IPS DF 6.9 (cell line): ENCODE data around the gene GRM4.

Source experiments
- DNase-seq: peaks from one replicate; pipeline ENCODE4 v3.0.0-alpha.2; 2013; ENCODE audit warnings: low read depth, low spot score
- H3K27ac ChIP-seq: one replicate; pipeline ENCODE4 v1.5.1; 2013; ENCODE audit warnings: low read length, control low read depth
- H3K27me3 ChIP-seq: 2 replicates; pipeline ENCODE4 v1.6.1; 2013; ENCODE audit warnings: mild to moderate bottlenecking, low read length; ENCODE audit not compliant: control insufficient read depth, insufficient read depth
- H3K36me3 ChIP-seq: 2 replicates; pipeline ENCODE4 v1.6.1; 2013; ENCODE audit warnings: low read length; ENCODE audit not compliant: control insufficient read depth, insufficient read depth
- H3K4me1 ChIP-seq: 2 replicates; pipeline ENCODE4 v1.6.1; 2013; ENCODE audit warnings: low read length; ENCODE audit not compliant: control insufficient read depth, insufficient read depth
- H3K4me3 ChIP-seq: 2 replicates; pipeline ENCODE4 v1.5.1; 2013; ENCODE audit warnings: mild to moderate bottlenecking, low read length
- H3K9me3 ChIP-seq: 2 replicates; pipeline ENCODE4 v1.6.1; 2013; ENCODE audit warnings: low read length, inconsistent platforms; ENCODE audit not compliant: control insufficient read depth, insufficient read depth
- WGBS: extraction: QIAGEN DNeasy Blood & Tissue Kit; methylation state at CpG from one replicate; pipeline ENCODE4 v1.1.7; 2013; ENCODE audit warnings: mixed read lengths, missing lambda C conversion rate; ENCODE audit not compliant: insufficient read length, insufficient coverage; 5-methylcytosine and 5-hydroxymethylcytosine counted together

GRM4 gene

GRCh38 chr6:34005901-34006531 lies 139.9 kb downstream of the GRM4 start:
- Histone ChIP-seq H3K27me3 (peaks cover 55% of the 10 kb centered on the region), H3K9me3 (no peaks in the 10 kb centered on the region), H3K4me3 (no peak overlapping the region), H3K36me3 (no peaks in the 10 kb centered on the region), H3K27ac (no peak overlapping the region), H3K4me1 (peaks cover 6% of the 10 kb centered on the region; the same call in 1 of the 2 replicates)
- no CpG with 5 or more reads among the region's 8 CpGs for WGBS
- DNase-seq: peak; percentile 67

- no CpG with 5 or more reads among the region's 1 CpG for WGBS
- Histone ChIP-seq H3K4me1 (peaks cover 6% of the 10 kb centered on the region; the same call in 1 of the 2 replicates), H3K4me3 (no peak overlapping the region), H3K27me3 (peaks cover 54% of the 10 kb centered on the region), H3K27ac (no peak overlapping the region), H3K36me3 (no peaks in the 10 kb centered on the region), H3K9me3 (no peaks in the 10 kb centered on the region)
- DNase-seq: no peak
These were observed 141.2 kb downstream of the GRM4 start for GRCh38 chr6:34004706-34005105.

- no peak for DNase-seq
- Histone ChIP-seq H3K9me3 (no peaks in the 10 kb centered on the region), H3K27ac (no peak overlapping the region), H3K4me3 (no peak overlapping the region), H3K4me1 (peaks cover 6% of the 10 kb centered on the region; the same call in 1 of the 2 replicates), H3K27me3 (peaks cover 47% of the 10 kb centered on the region), H3K36me3 (no peaks in the 10 kb centered on the region)
These were observed 141.9 kb downstream of the GRM4 start for GRCh38 chr6:34003962-34004361.

GRCh38 chr6:34001706-34002621 lies 143.9 kb downstream of the GRM4 start:
- H3K27ac ChIP-seq: no peak overlapping the region
- peaks cover 6% of the 10 kb centered on the region; the same call in 1 of the 2 replicates for H3K4me1 ChIP-seq
- peaks cover 28% of the 10 kb centered on the region for H3K27me3 ChIP-seq
- DNase-seq: no peak
- no peak overlapping the region for H3K4me3 ChIP-seq
- WGBS: no CpG with 5 or more reads among the region's 41 CpGs
- H3K36me3 ChIP-seq: no peaks in the 10 kb centered on the region
- no peaks in the 10 kb centered on the region for H3K9me3 ChIP-seq

- H3K27me3 ChIP-seq: peaks cover 19% of the 10 kb centered on the region
- H3K36me3 ChIP-seq: no peaks in the 10 kb centered on the region
- no CpG with 5 or more reads among the region's 5 CpGs for WGBS
- no peak for DNase-seq
- no peak overlapping the region; the same call in 1 of the 2 replicates for H3K4me3 ChIP-seq
- H3K4me1 ChIP-seq: no peaks in the 10 kb centered on the region
- H3K27ac ChIP-seq: no peak overlapping the region
- no peaks in the 10 kb centered on the region for H3K9me3 ChIP-seq
These were observed 145.6 kb downstream of the GRM4 start for GRCh38 chr6:34000281-34000680.

- Histone ChIP-seq H3K4me1 (no peaks in the 10 kb centered on the region), H3K27me3 (peaks cover 12% of the 10 kb centered on the region), H3K4me3 (no peak overlapping the region), H3K27ac (no peak overlapping the region), H3K36me3 (no peaks in the 10 kb centered on the region), H3K9me3 (no peaks in the 10 kb centered on the region)
- no CpG with 5 or more reads among the region's 4 CpGs for WGBS
- DNase-seq: no peak
These were observed 146.3 kb downstream of the GRM4 start for GRCh38 chr6:33999567-33999966.

GRCh38 chr6:33998660-33999059 lies 147.2 kb downstream of the GRM4 start:
- WGBS: no CpG with 5 or more reads among the region's 5 CpGs
- no peak overlapping the region for H3K27ac ChIP-seq
- no peaks in the 10 kb centered on the region for H3K36me3 ChIP-seq
- peaks cover 9% of the 10 kb centered on the region for H3K27me3 ChIP-seq
- H3K4me3 ChIP-seq: no peak overlapping the region
- no peaks in the 10 kb centered on the region for H3K4me1 ChIP-seq
- no peak for DNase-seq
- H3K9me3 ChIP-seq: no peaks in the 10 kb centered on the region

- Histone ChIP-seq H3K4me1 (no peaks in the 10 kb centered on the region), H3K4me3 (no peak overlapping the region)
These were observed 148.6 kb downstream of the GRM4 start for GRCh38 chr6:33997265-33997664.

GRCh38 chr6:33996120-33996475 lies 149.8 kb downstream of the GRM4 start:
- Histone ChIP-seq H3K27ac (no peak overlapping the region), H3K4me3 (no peak overlapping the region), H3K36me3 (no peaks in the 10 kb centered on the region), H3K27me3 (peaks cover 9% of the 10 kb centered on the region), H3K9me3 (no peaks in the 10 kb centered on the region), H3K4me1 (no peaks in the 10 kb centered on the region)
- no CpG with 5 or more reads among the region's 5 CpGs for WGBS
- no peak for DNase-seq

More at GRCh38 chr6:33997265-33997664, 148.6 kb downstream of the GRM4 start:
- Histone ChIP-seq H3K9me3 (no peaks in the 10 kb centered on the region), H3K27ac (no peak overlapping the region), H3K36me3 (no peaks in the 10 kb centered on the region), H3K27me3 (peaks cover 9% of the 10 kb centered on the region)
- WGBS: no CpG with 5 or more reads among the region's 1 CpG
- no peak for DNase-seq

GRCh38 chr6:33995309-33996119 lies 150.4 kb downstream of the GRM4 start:
- H3K27me3 ChIP-seq: peaks cover 6% of the 10 kb centered on the region
- no peak overlapping the region for H3K4me3 ChIP-seq
- no peaks in the 10 kb centered on the region for H3K4me1 ChIP-seq
- no peaks in the 10 kb centered on the region for H3K9me3 ChIP-seq
- no peaks in the 10 kb centered on the region for H3K36me3 ChIP-seq
- no peak for DNase-seq
- WGBS: no CpG with 5 or more reads among the region's 9 CpGs
- H3K27ac ChIP-seq: no peak overlapping the region
